DOHH2 (cell line): Measurements from ENCODE around the gene GAS2L1.

Source experiments
- H3F3A ChIP-seq: fragments of 200-600 bp; sonication (generic), shearing (Covaris generic); 2 replicates; pipeline ENCODE4 v1.6.0; 2016; ENCODE audit warnings: antibody characterized with exemption, mild to moderate bottlenecking; ENCODE audit not compliant: control insufficient read depth, insufficient read depth
- H3K27ac ChIP-seq: fragments of 200-600 bp; sonication (generic); 2 replicates; pipeline ENCODE4 v1.5.1; 2014; ENCODE audit warnings: low read depth, mild to moderate bottlenecking, low read length, moderate library complexity
- H3K27me3 ChIP-seq: fragments of 200-600 bp; sonication (generic); 2 replicates; pipeline ENCODE4 v1.6.1; 2014; ENCODE audit warnings: mild to moderate bottlenecking, low read length, mixed read lengths; ENCODE audit not compliant: control insufficient read depth
- H3K36me3 ChIP-seq: fragments of 200-600 bp; sonication (generic); 2 replicates; pipeline ENCODE4 v1.6.1; 2014; ENCODE audit warnings: mild to moderate bottlenecking, low read length, moderate library complexity, mixed read lengths; ENCODE audit not compliant: control insufficient read depth
- H3K4me1 ChIP-seq: fragments of 200-600 bp; sonication (generic); 2 replicates; pipeline ENCODE4 v1.6.1; 2014; ENCODE audit warnings: mild to moderate bottlenecking, low read length, mixed read lengths; ENCODE audit not compliant: control insufficient read depth
- H3K4me2 ChIP-seq: fragments of 200-600 bp; sonication (generic); 2 replicates; pipeline ENCODE4 v1.6.0; 2014; ENCODE audit warnings: mild to moderate bottlenecking, low read length, moderate library complexity
- H3K4me3 ChIP-seq: fragments of 200-600 bp; sonication (generic); 2 replicates; pipeline ENCODE4 v1.5.1; 2014; ENCODE audit warnings: mild to moderate bottlenecking, low read length, mixed read lengths
- H3K79me2 ChIP-seq: fragments of 200-600 bp; sonication (generic); 2 replicates; pipeline ENCODE4 v1.6.1; 2014; ENCODE audit warnings: mild to moderate bottlenecking, low read length, mixed read lengths; ENCODE audit not compliant: control insufficient read depth
- H3K9me2 ChIP-seq: fragments of 200-600 bp; sonication (generic); replicated peaks from 2 replicates; pipeline ENCODE4 v1.6.1; 2014; ENCODE audit warnings: mild to moderate bottlenecking, low read length, mixed read lengths; ENCODE audit not compliant: control insufficient read depth
- H3K9me3 ChIP-seq: fragments of 200-600 bp; sonication (generic); 2 replicates; pipeline ENCODE4 v1.6.1; 2014; ENCODE audit warnings: antibody characterized with exemption, low read length, mixed read lengths; ENCODE audit not compliant: control insufficient read depth, insufficient read depth
- H4K20me1 ChIP-seq: fragments of 200-600 bp; sonication (generic); 2 replicates; pipeline ENCODE4 v1.6.0; 2014; ENCODE audit warnings: low read depth, mild to moderate bottlenecking, antibody characterized with exemption, low read length, moderate library complexity; ENCODE audit not compliant: control insufficient read depth, insufficient read depth
- CTCF ChIP-seq: fragments of 200-600 bp; sonication (generic); IDR thresholded peaks from one replicate; pipeline ENCODE4 v1.5.1; 2014; ENCODE audit warnings: antibody characterized with exemption, mild to moderate bottlenecking, low read depth, low read length; ENCODE audit not compliant: poor library complexity, severe bottlenecking
- EZH2phosphoT487 ChIP-seq: fragments of 200-600 bp; sonication (generic); IDR thresholded peaks from 2 replicates; pipeline ENCODE4 v1.6.1; 2017; ENCODE audit warnings: borderline replicate concordance, mild to moderate bottlenecking, antibody characterized with exemption, low read length, moderate library complexity, mixed read lengths

GAS2L1 gene

GRCh38 chr22:29266564-29267461 lies 39.6 kb upstream of the GAS2L1 start:
- Histone ChIP-seq H3K4me2 (peak overlapping the region; percentile 98), H3K4me3 (peak overlapping the region; percentile 93), H3K4me1 (peaks cover 32% of the 10 kb centered on the region), H3K27me3 (no peaks in the 10 kb centered on the region), H3F3A (no peaks in the 10 kb centered on the region), H3K27ac (peak overlapping the region; percentile 84), H3K9me3 (no peaks in the 10 kb centered on the region), H3K79me2 (peaks cover 62% of the 10 kb centered on the region), H3K36me3 (peaks cover 73% of the 10 kb centered on the region), H4K20me1 (peaks cover 29% of the 10 kb centered on the region), H3K9me2 (no peaks in the 10 kb centered on the region)
- no peak for TF ChIP-seq EZH2phosphoT487
- TF ChIP-seq CTCF, result no peak

- Histone ChIP-seq H3K27me3 (no peaks in the 10 kb centered on the region), H3F3A (no peaks in the 10 kb centered on the region), H3K9me2 (no peaks in the 10 kb centered on the region), H3K9me3 (no peaks in the 10 kb centered on the region), H4K20me1 (peaks cover 35% of the 10 kb centered on the region), H3K4me1 (peaks cover 35% of the 10 kb centered on the region), H3K27ac (peak overlapping the region; percentile 84), H3K79me2 (peaks cover 68% of the 10 kb centered on the region), H3K4me3 (peak overlapping the region; percentile 93), H3K36me3 (peaks cover 80% of the 10 kb centered on the region), H3K4me2 (peak overlapping the region; percentile 98)
- TF ChIP-seq CTCF, result no peak
Measured at GRCh38 chr22:29267462-29267857, 39.0 kb upstream of the GAS2L1 start.

GRCh38 chr22:29267858-29268510 lies 38.5 kb upstream of the GAS2L1 start, which contains the start of the genes EWSR1 and RHBDD3:
Gene EWSR1 (plus strand): TSS chr22:29268268. CDS start chr22:29268337, 69 bp downstream.
Gene RHBDD3 (minus strand): TSS chr22:29267981. CDS start chr22:29265626, 2,355 bp downstream.
- Histone ChIP-seq H3K9me2 (no peaks in the 10 kb centered on the region), H3K36me3 (peaks cover 85% of the 10 kb centered on the region), H3K9me3 (no peaks in the 10 kb centered on the region), H3K4me2 (peak within 1 kb of the TSS; percentile 98), H3F3A (0 out of 2 replicates have a peak, but pooled peaks cover 1% of the 10 kb centered on the region), H3K79me2 (peaks cover 73% of the 10 kb centered on the region), H4K20me1 (peaks cover 41% of the 10 kb centered on the region), H3K4me1 (peaks cover 37% of the 10 kb centered on the region), H3K4me3 (peak within 1 kb of the TSS; percentile 93), H3K27me3 (no peaks in the 10 kb centered on the region), H3K27ac (peak within 1 kb of the TSS; percentile 84)
- TF ChIP-seq EZH2phosphoT487 (no peak), CTCF (no peak)
